OCI-LY1 (cell line): ENCODE data around the gene PDZRN3.

Experiments used
- H2AFZ ChIP-seq: fragments of 200-600 bp; sonication (generic), shearing (Covaris generic); 2 replicates; pipeline ENCODE4 v1.6.0; 2014; ENCODE audit warnings: antibody characterized with exemption, mild to moderate bottlenecking, low read length
- H3F3A ChIP-seq: fragments of 200-600 bp; sonication (generic), shearing (Covaris generic); 2 replicates; pipeline ENCODE4 v1.6.0; 2014; ENCODE audit warnings: mild to moderate bottlenecking, antibody characterized with exemption, low read length, moderate library complexity; ENCODE audit not compliant: insufficient read depth
- H3K27ac ChIP-seq: fragments of 200-600 bp; sonication (generic); 2 replicates; pipeline ENCODE4 v1.5.1; 2014; ENCODE audit warnings: low read length, mixed run types, mild to moderate bottlenecking, low read depth; ENCODE audit not compliant: poor library complexity, severe bottlenecking
- H3K27me3 ChIP-seq: fragments of 200-600 bp; sonication (generic); 2 replicates; pipeline ENCODE4 v1.6.0; 2014; ENCODE audit warnings: antibody characterized with exemption, mild to moderate bottlenecking, low read length, moderate library complexity; ENCODE audit not compliant: insufficient read depth
- H3K36me3 ChIP-seq: fragments of 200-600 bp; sonication (generic); 2 replicates; pipeline ENCODE4 v1.6.1; 2014; ENCODE audit warnings: mild to moderate bottlenecking, antibody characterized with exemption, low read length, moderate library complexity, mixed read lengths; ENCODE audit not compliant: insufficient read depth
- H3K4me1 ChIP-seq: fragments of 200-600 bp; sonication (generic); 2 replicates; pipeline ENCODE4 v1.5.1; 2014; ENCODE audit warnings: mild to moderate bottlenecking, low read length, moderate library complexity; ENCODE audit not compliant: insufficient read depth, severe bottlenecking
- H3K4me2 ChIP-seq: fragments of 200-600 bp; sonication (generic), shearing (Covaris generic); 2 replicates; pipeline ENCODE4 v1.6.1; 2014; ENCODE audit warnings: low read length
- H3K4me3 ChIP-seq: fragments of 200-600 bp; sonication (generic); 2 replicates; pipeline ENCODE4 v1.5.1; 2014; ENCODE audit warnings: low read length, low read depth, mild to moderate bottlenecking, mixed read lengths; ENCODE audit not compliant: poor library complexity, severe bottlenecking
- H3K79me2 ChIP-seq: fragments of 200-600 bp; shearing (Covaris generic); 2 replicates; pipeline ENCODE4 v1.6.1; 2016; ENCODE audit warnings: mixed run types, low read length, mixed read lengths; ENCODE audit not compliant: insufficient read depth
- H3K9ac ChIP-seq: fragments of 200-600 bp; sonication (generic), shearing (Covaris generic); 2 replicates; pipeline ENCODE4 v1.6.1; 2014; ENCODE audit warnings: mild to moderate bottlenecking, low read length, mixed read lengths
- H3K9me2 ChIP-seq: fragments of 200-600 bp; sonication (generic), shearing (Covaris generic); 2 replicates; pipeline ENCODE4 v1.6.1; 2014; ENCODE audit warnings: low read depth, mild to moderate bottlenecking, low read length, mixed read lengths
- H3K9me3 ChIP-seq: fragments of 200-600 bp; shearing (Covaris generic); 2 replicates; pipeline ENCODE4 v1.6.1; 2014; ENCODE audit warnings: low read length, mixed read lengths
- H4K20me1 ChIP-seq: fragments of 200-600 bp; sonication (generic), shearing (Covaris generic); 2 replicates; pipeline ENCODE4 v1.6.0; 2016; ENCODE audit warnings: mild to moderate bottlenecking, low read length; ENCODE audit not compliant: insufficient read depth
- CTCF ChIP-seq: fragments of 200-600 bp; sonication (generic), shearing (Covaris generic); IDR thresholded peaks from 2 replicates; pipeline ENCODE4 v1.5.1; 2017; ENCODE audit warnings: mild to moderate bottlenecking, antibody characterized with exemption, low read length, moderate library complexity, mixed read lengths
- EZH2 ChIP-seq: fragments of 200-600 bp; sonication (generic), shearing (Covaris generic); IDR thresholded peaks from 2 replicates; pipeline ENCODE4 v1.8.0; 2017; ENCODE audit warnings: borderline replicate concordance, mixed run types, mild to moderate bottlenecking, antibody characterized with exemption, low read length, moderate library complexity, mixed read lengths

The PDZRN3 gene

GRCh38 chr3:73384091-73384906 lies 240.4 kb downstream of the PDZRN3 start:
- H3K4me1 ChIP-seq = no peaks in the 10 kb centered on the region
- H3K4me3 ChIP-seq = no peak overlapping the region
- H3K9me2 ChIP-seq = no peaks in the 10 kb centered on the region
- no peak overlapping the region for H3K4me2 ChIP-seq
- no peaks in the 10 kb centered on the region; the same call in 1 of the 2 replicates for H3K36me3 ChIP-seq
- H3K9ac ChIP-seq = no peak overlapping the region
- no peaks in the 10 kb centered on the region for H3K9me3 ChIP-seq
- no peak overlapping the region for H3K27ac ChIP-seq
- H4K20me1 ChIP-seq = no peaks in the 10 kb centered on the region
- H3K79me2 ChIP-seq = no peaks in the 10 kb centered on the region
- no peaks in the 10 kb centered on the region for H3F3A ChIP-seq
- no peaks in the 10 kb centered on the region for H3K27me3 ChIP-seq
- H2AFZ ChIP-seq = no peak overlapping the region
- TF ChIP-seq EZH2 = no peak
- no peak for TF ChIP-seq CTCF

- no peaks in the 10 kb centered on the region; the same call in 1 of the 2 replicates for H3K36me3 ChIP-seq
- H3K27me3 ChIP-seq = no peaks in the 10 kb centered on the region
- no peak overlapping the region for H3K9ac ChIP-seq
- H3K4me2 ChIP-seq = no peak overlapping the region
- no peaks in the 10 kb centered on the region for H3K79me2 ChIP-seq
- H3K9me3 ChIP-seq = no peaks in the 10 kb centered on the region
- H3F3A ChIP-seq = no peaks in the 10 kb centered on the region
- no peak overlapping the region for H3K4me3 ChIP-seq
- H3K27ac ChIP-seq = no peak overlapping the region
- no peaks in the 10 kb centered on the region for H4K20me1 ChIP-seq
- H2AFZ ChIP-seq = no peak overlapping the region
- H3K9me2 ChIP-seq = no peaks in the 10 kb centered on the region
- H3K4me1 ChIP-seq = no peaks in the 10 kb centered on the region
- TF ChIP-seq EZH2 (no peak), CTCF (no peak)
Observed at GRCh38 chr3:73383470-73384049, 241.2 kb downstream of the PDZRN3 start.

- Histone ChIP-seq H3F3A (no peaks in the 10 kb centered on the region), H3K4me1 (no peaks in the 10 kb centered on the region), H3K36me3 (no peaks in the 10 kb centered on the region; the same call in 1 of the 2 replicates), H3K9me2 (no peaks in the 10 kb centered on the region), H4K20me1 (no peaks in the 10 kb centered on the region), H3K27me3 (no peaks in the 10 kb centered on the region), H3K9me3 (no peaks in the 10 kb centered on the region), H2AFZ (no peak overlapping the region), H3K79me2 (no peaks in the 10 kb centered on the region), H3K27ac (no peak overlapping the region), H3K4me2 (no peak overlapping the region), H3K9ac (no peak overlapping the region), H3K4me3 (no peak overlapping the region)
- TF ChIP-seq EZH2 = no peak
- no peak for TF ChIP-seq CTCF
Observed at GRCh38 chr3:73381551-73381950, 243.2 kb downstream of the PDZRN3 start.
